Fibroblast of skin of abdomen (primary cell): ENCODE results near the gene NEGR1.

Experiments used
- DNase-seq: peaks from one replicate; pipeline ENCODE4 v3.0.0-alpha.2; 2013

The NEGR1 gene

GRCh38 chr1:72115290-72115689, 167.0 kb downstream of the NEGR1 start:
- no peak for DNase-seq

- DNase-seq: no peak
These were observed 170.7 kb downstream of the NEGR1 start for GRCh38 chr1:72111662-72112061.

DNA sequence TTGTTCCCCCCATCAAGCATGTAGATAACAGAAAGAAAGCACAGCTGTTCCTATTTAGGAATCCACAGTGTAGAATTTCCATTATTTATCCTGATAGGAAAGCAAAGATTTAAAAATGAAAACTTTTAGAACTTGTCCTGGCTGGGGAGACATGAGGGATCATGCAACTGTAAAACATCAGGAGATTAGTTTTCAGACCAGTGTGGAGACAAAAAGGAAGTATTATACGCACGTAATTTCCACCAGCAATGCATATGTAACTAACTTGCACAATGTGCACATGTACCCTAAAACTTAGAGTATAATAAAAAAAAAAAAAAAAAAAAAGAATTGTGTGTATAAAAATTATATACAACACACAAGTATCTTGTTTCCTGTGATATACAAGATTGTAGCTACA, 172.4 kb downstream of the NEGR1 start:
- DNase-seq: no peak

- DNase-seq: peak; percentile 10
These were observed 177.1 kb downstream of the NEGR1 start for GRCh38 chr1:72105201-72105600.

DNA sequence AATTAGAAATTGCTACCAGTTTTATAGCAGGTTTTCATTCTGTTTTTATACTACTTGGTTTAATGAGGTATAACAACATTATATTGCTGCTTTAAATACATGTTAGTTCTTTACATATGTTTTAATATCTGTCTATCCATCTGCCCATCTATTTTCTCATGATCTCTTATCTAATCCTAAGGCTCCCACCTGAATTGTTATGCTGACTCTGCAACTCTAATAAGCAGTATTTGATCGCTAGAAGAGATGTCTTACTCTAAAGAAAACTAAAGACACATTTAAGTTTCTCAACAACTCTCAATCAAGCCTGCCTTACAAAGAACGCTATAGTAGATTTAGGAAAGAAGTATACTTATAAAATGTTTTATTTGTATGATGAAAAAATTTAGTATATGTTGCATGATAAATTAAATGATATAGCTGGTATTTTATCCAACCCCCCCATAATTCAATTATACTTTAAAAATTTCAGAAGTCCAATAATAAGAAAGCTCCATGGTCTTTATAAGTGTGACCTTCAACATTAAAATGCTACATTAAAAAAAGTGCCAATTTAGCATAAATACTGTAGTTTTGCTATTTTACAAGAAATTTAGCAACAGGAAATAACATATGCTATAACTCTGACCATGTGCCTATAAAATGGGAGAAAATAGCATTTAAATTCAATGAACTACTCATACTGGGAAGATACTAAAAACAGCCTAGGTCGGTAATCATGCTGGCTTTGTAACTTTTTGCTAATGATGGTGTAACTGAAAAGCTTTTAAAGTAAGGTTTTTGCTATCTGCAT, 180.3 kb downstream of the NEGR1 start:
- no peak for DNase-seq

DNA sequence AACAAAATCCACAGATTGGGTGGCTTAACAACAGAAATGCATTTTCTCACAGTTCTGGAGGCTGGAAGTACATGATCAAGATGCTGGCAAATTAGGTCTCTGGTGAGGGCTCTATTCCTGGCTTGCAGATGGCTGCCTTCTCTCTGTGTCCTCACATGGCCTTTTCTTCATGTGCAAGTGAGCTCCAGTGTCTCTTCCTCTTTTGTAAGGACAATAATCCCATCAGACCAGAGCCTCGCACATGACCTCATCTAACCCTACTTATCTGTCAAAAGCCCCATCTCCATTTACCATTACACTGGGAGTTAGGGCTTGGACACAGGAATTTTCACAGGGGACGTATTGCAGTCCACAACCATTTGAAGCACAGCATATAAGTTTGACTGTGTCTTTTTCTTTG, 181.6 kb downstream of the NEGR1 start:
- no peak for DNase-seq

- DNase-seq: no peak
These were observed 184.3 kb downstream of the NEGR1 start for GRCh38 chr1:72097851-72098570.

GRCh38 chr1:72094209-72094608, 188.1 kb downstream of the NEGR1 start:
- DNase-seq: no peak

DNA sequence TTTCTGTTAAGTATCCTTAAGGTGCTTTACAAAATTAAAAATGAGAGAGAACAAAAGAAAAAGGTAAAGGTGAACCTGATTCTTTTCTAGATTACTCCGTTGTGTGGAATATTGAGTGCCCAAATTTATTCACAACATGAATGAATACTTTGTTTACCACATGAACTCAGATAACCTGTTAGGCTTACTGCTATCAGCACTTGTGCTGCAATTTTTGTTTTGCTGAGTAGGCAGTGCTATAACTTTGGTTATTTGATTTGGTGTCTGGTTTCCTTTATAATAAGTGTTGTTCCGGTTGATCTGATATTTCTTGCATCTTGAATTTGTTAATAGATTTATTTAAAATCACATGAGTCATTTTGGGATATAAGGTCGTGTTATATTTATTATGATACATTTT, 195.9 kb downstream of the NEGR1 start:
- no peak for DNase-seq

DNA sequence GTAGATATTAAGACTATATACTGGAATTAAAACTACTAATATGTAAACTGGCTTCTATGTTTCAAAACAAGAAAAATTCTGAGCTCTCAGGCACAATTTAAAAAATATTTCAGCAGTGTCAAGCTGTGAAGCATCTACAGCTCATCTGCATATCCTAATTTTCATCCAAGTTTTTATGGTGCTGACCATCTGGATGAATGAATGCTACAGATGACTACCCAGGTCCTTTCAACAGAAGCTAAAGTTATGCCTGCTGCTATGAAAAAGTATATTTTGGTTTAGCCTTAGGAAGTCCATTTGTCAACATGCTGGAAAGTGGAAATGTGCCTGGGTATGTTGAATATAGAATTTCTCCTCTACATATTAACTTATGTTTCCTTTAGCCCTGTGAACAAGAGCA, 206.9 kb downstream of the NEGR1 start:
- no peak for DNase-seq

DNA sequence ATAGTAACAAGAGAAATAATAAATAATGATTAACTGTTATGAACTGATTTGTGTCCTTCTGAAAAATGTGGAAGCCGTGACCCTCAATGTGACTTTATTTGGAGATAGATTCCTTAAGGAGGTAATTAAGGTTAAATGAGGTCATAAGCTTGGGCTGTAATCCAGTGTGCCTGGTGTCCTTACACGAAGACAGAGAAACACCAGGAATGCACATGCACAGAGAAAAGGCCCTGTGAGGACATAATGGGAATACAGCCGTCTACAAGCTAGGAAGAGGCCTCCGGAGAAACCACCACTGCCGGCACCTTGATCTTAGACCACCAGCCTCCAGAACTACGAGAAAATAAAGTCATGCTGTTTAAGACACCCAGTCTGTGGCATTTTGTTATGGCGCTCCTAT, 215.9 kb downstream of the NEGR1 start:
- DNase-seq: peak; percentile 65

DNA sequence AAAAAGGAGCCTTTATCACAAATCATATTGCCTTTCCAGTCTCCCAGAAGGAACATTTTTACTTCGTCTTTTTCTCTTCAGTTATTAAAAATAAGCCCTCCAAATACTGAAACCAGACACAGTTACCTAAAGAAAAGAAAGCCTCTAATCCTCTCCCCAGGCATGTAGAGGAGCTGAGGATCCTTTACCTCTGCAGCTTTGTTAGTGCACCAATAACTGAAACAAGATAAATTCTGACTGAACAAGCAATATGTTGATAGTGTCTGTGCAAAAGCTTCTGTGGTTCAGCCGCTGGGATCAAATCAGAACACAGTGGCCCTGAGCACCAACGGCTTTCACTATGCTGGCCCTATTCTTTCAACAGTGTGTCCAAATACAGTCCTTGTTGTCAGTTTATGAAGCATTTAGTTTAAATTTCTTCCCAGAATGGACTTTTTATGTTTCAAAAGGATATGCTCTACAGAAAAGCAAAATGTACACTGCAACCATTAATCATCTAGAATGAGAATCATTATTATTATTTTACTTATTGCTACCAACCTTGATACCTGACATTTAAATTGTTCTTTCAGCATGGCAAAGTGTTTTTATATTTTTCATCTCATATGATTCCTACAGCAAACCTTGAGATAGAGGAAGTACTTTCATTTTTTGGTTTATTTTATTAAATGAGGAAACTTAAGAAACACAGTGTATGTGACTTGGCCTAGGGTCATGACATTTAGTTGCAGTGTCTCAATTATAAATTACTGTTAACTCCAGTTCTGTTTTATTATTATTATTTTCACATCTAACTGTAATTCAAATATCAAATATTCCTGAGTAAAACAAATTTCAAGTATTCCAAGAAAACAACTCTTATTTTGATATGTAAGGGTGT, 217.9 kb downstream of the NEGR1 start:
- no peak for DNase-seq

- no peak for DNase-seq
These were observed 218.8 kb downstream of the NEGR1 start for GRCh38 chr1:72063364-72064044.

DNA sequence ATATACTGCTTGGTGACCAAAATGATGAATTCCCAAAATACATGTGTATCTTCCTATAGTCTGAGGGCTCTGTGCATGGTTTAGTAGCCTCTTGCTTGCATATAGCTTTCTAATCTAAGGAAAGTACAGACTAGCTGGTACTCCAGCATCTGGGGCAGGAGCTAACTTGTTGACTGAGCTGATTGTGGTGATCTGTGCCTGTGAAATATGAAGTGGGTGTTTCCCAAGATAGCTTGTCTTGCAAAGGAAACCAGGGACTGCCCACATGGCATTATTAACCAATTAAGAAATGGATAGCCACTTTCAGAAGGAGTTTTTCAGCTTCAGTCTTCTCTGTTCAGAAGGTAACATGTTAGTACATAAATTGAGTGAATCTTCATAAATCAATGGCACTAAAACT, 219.8 kb downstream of the NEGR1 start:
- peak; percentile 4 for DNase-seq

- DNase-seq: no peak
These were observed 221.7 kb downstream of the NEGR1 start for GRCh38 chr1:72060466-72061245.

DNA sequence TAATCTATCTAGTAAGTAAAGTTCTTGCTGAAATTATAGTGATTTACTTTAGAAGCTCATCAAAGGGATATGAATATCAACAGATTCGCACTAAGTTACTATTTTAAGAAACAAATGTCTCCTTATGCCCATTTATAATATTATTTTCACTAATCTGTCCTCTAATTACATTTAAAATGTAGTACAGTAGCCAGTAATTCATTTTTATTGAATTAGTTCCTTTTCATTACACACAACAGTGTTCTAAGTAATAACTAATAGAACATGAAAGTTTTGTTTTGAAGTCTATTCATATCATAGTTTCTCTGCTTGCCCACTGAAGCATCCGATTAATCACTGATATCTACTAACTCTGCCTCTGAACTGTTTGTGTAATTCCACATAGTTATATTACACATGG, 225.8 kb downstream of the NEGR1 start:
- no peak for DNase-seq

- DNase-seq: no peak
These were observed 230.8 kb downstream of the NEGR1 start for GRCh38 chr1:72051538-72051937.

DNA sequence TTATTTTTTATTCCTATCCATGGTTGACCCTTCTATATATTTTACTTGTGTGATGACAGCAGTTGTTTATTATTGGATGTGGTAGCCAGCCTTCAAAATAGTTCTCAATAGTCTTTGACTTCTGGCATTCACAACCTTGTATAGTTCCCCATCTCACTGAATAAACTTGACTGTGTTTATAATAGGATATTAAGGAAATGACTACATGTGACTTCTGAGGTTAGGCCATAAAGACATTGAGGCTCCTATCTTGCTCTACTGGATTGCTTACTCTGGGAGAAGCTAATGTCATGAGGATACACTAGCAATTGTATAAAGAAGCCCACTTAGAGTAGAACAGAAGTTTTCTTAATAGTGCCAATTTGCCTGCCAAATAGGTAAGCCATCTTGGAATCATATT, 231.8 kb downstream of the NEGR1 start:
- DNase-seq: no peak

GRCh38 chr1:72037745-72038343, 244.5 kb downstream of the NEGR1 start:
- DNase-seq: peak; percentile 45

DNA sequence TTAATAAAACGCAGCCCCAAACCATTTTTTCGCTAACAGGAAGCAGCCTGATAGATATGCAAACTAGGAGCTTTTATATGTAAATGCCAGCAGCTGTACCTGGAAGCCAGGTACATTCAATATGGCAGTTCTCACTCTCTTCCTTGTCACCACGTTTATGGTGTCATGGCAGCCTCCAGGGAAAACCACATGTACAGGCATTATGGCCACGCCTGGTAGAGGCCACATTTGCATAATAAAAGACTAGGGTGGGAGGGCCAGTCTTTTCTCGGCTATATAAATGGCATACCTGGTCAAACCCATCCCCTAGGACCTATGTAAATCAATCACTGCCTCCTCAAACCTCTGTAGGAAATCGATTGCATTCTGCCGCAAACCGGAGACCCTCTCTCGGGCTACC, 247.5 kb downstream of the NEGR1 start:
- no peak for DNase-seq
